ENCODE data around the gene PFDN6. TPM values are rescaled to one million over a fixed set of nuclear protein-coding genes. Genes with fewer than 3 reads are reported as not detected.
A peak's percentile ranks its signal among the peaks of the same experiment; 100 is the strongest.

The PFDN6 gene
- total and polyA plus RNA-seq, 10 of the 15 experiments (the other 5 are each of a cell fraction or from before 2014, with no cell fraction given): 3.1 to 168 (median 82.6) TPM

DNA sequence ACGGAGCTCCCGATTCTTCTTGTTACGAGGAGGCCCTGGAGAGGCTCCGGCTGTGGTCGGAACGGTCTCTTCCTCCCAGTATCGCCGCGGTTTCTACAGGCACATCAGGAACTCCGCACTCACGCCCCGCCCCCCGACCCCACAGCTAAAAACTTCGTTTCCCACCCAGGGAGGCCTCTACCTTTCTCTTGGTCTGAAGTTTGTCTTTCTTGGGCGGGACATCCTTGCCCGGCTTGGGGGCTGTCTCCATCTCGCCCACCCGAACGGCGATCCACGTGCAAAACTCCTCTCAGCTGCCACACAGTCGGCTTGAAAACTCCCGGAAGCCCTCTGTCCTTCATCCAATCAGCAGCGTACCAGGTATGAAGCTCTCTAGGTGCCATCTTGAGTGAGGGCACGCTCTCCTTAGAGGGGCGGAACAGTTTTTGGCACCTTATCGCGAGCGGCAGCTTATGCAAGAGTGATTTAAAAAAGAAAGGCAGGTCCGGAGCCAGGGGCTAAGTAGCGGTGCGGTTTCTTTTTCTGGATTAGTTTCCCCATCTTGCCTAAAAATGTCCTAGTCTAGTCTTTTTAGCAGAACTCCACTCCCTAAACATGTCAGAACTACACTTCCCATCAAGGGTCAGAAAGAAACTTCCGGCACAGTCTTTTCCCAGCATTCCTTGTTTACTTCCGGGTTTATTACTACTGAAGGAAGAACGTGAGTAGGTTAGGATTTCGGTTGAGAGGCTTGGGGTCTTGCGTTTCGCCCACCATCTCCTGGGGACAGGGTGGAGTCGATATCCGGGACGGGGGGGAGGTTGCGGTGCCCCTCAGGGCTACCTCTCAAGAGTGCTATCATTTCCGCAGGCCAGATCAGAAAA lies at the start of gene PFDN6, which contains the start of gene WDR46 (continued):
- TF ChIP-seq, protein P1, sequence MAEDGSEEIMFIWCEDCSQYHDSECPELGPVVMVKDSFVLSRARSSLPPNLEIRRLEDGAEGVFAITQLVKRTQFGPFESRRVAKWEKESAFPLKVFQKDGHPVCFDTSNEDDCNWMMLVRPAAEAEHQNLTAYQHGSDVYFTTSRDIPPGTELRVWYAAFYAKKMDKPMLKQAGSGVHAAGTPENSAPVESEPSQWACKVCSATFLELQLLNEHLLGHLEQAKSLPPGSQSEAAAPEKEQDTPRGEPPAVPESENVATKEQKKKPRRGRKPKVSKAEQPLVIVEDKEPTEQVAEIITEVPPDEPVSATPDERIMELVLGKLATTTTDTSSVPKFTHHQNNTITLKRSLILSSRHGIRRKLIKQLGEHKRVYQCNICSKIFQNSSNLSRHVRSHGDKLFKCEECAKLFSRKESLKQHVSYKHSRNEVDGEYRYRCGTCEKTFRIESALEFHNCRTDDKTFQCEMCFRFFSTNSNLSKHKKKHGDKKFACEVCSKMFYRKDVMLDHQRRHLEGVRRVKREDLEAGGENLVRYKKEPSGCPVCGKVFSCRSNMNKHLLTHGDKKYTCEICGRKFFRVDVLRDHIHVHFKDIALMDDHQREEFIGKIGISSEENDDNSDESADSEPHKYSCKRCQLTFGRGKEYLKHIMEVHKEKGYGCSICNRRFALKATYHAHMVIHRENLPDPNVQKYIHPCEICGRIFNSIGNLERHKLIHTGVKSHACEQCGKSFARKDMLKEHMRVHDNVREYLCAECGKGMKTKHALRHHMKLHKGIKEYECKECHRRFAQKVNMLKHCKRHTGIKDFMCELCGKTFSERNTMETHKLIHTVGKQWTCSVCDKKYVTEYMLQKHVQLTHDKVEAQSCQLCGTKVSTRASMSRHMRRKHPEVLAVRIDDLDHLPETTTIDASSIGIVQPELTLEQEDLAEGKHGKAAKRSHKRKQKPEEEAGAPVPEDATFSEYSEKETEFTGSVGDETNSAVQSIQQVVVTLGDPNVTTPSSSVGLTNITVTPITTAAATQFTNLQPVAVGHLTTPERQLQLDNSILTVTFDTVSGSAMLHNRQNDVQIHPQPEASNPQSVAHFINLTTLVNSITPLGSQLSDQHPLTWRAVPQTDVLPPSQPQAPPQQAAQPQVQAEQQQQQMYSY (CRISPR knock-in tag; IDR thresholded peaks at IDR 0.05): no peak
- TF ChIP-seq, protein P2, sequence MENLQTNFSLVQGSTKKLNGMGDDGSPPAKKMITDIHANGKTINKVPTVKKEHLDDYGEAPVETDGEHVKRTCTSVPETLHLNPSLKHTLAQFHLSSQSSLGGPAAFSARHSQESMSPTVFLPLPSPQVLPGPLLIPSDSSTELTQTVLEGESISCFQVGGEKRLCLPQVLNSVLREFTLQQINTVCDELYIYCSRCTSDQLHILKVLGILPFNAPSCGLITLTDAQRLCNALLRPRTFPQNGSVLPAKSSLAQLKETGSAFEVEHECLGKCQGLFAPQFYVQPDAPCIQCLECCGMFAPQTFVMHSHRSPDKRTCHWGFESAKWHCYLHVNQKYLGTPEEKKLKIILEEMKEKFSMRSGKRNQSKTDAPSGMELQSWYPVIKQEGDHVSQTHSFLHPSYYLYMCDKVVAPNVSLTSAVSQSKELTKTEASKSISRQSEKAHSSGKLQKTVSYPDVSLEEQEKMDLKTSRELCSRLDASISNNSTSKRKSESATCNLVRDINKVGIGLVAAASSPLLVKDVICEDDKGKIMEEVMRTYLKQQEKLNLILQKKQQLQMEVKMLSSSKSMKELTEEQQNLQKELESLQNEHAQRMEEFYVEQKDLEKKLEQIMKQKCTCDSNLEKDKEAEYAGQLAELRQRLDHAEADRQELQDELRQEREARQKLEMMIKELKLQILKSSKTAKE (IDR thresholded peaks at IDR 0.05; ENCODE audit: low read depth, poor library complexity, severe bottlenecking): no peak
- TF ChIP-seq RELA (IDR thresholded peaks at IDR 0.05; ENCODE audit: borderline replicate concordance, partially characterized antibody) (peak; percentile 45), CHD2 (IDR thresholded peaks at IDR 0.05; ENCODE audit: borderline replicate concordance, low read depth, low read length) (peak; percentile 88), SIN3A (IDR thresholded peaks at IDR 0.05; ENCODE audit: low read depth, low read length) (peak; percentile 98), CREM (IDR thresholded peaks at IDR 0.05; ENCODE audit: low read depth) (peak; percentile 69; the same call in 1 of the 2 replicates), PML (IDR thresholded peaks at IDR 0.05; ENCODE audit: low read length) (peak; percentile 50; the same call in 1 of the 2 replicates), ESRRA (IDR thresholded peaks at IDR 0.05; ENCODE audit: low read length) (no peak)
- TF ChIP-seq, protein P3, sequence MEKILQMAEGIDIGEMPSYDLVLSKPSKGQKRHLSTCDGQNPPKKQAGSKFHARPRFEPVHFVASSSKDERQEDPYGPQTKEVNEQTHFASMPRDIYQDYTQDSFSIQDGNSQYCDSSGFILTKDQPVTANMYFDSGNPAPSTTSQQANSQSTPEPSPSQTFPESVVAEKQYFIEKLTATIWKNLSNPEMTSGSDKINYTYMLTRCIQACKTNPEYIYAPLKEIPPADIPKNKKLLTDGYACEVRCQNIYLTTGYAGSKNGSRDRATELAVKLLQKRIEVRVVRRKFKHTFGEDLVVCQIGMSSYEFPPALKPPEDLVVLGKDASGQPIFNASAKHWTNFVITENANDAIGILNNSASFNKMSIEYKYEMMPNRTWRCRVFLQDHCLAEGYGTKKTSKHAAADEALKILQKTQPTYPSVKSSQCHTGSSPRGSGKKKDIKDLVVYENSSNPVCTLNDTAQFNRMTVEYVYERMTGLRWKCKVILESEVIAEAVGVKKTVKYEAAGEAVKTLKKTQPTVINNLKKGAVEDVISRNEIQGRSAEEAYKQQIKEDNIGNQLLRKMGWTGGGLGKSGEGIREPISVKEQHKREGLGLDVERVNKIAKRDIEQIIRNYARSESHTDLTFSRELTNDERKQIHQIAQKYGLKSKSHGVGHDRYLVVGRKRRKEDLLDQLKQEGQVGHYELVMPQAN (conservative IDR thresholded peaks at IDR 0.05): peak; percentile 98
